PC-3 (cell line): Measurements from ENCODE around the gene CMC2. TPM values are rescaled to one million over a fixed set of nuclear protein-coding genes. Genes with fewer than 3 reads are reported as not detected.

ENCODE experiments used
- ATAC-seq: fragments of 200-7000 bp; cut with Tn5 transposase; 2 replicates; pipeline ENCODE4 v1.9.1; 2020; ENCODE audit warnings: mild to moderate bottlenecking, moderate library complexity
- BruUV-seq: library from RNA; stranded (reverse); fragments of 400-500 nt; replicated peaks from 2 replicates; lab custom pipeline; 2021; lab: Mats Ljungman, UMichigan
- CTCF ChIA-PET: fragments of 300-600 bp; sonication (Branson Sonifier 250); formaldehyde crosslinking; loops from one replicate; lab custom pipeline; 2022; ENCODE audit warnings: antibody characterized with exemption; lab: Charles Lee
- POLR2A ChIA-PET: fragments of 300-600 bp; sonication (Branson Sonifier 250); formaldehyde crosslinking; loops from one replicate; lab custom pipeline; 2022; ENCODE audit warnings: antibody characterized with exemption; ENCODE audit not compliant: unreplicated experiment; lab: Charles Lee
- DNase-seq: peaks from one replicate; pipeline ENCODE4 v3.0.0-alpha.2; 2015
- H2AFZ ChIP-seq: fragments of 300-600 bp; sonication (generic); 2 replicates; pipeline ENCODE4 v1.6.0; 2016; ENCODE audit warnings: antibody characterized with exemption, low read length
- H3F3A ChIP-seq: fragments of 300-600 bp; sonication (generic); one replicate; pipeline ENCODE4 v1.6.0; 2017; ENCODE audit warnings: antibody characterized with exemption, low read length, control low read depth, mild to moderate bottlenecking; ENCODE audit not compliant: unreplicated experiment
- H3K27ac ChIP-seq: fragments of 300-600 bp; sonication (generic); 2 replicates; pipeline ENCODE4 v1.5.1; 2016; ENCODE audit warnings: mild to moderate bottlenecking, low read length
- H3K27me3 ChIP-seq: fragments of 300-600 bp; sonication (generic); 2 replicates; pipeline ENCODE4 v1.6.1; 2016; ENCODE audit warnings: low read length, mixed read lengths
- H3K36me3 ChIP-seq: fragments of 300-600 bp; sonication (generic); 2 replicates; pipeline ENCODE4 v1.6.1; 2016; ENCODE audit warnings: low read depth, mixed run types, low read length, mixed read lengths
- H3K4me1 ChIP-seq: fragments of 300-600 bp; sonication (generic); 2 replicates; pipeline ENCODE4 v1.5.1; 2016; ENCODE audit warnings: low read length; ENCODE audit not compliant: insufficient read depth
- H3K4me2 ChIP-seq: fragments of 300-600 bp; sonication (generic); 2 replicates; pipeline ENCODE4 v1.6.0; 2016; ENCODE audit warnings: low read length
- H3K4me3 ChIP-seq: fragments of 300-600 bp; sonication (generic); 2 replicates; pipeline ENCODE4 v1.5.1; 2016; ENCODE audit warnings: mild to moderate bottlenecking, low read length, mixed read lengths
- H3K79me2 ChIP-seq: fragments of 300-600 bp; sonication (generic); 2 replicates; pipeline ENCODE4 v1.6.1; 2017; ENCODE audit warnings: low read length, mixed read lengths
- H3K9ac ChIP-seq: fragments of 300-600 bp; sonication (generic); 2 replicates; pipeline ENCODE4 v1.6.0; 2016; ENCODE audit warnings: mild to moderate bottlenecking, low read length
- H3K9me2 ChIP-seq: fragments of 300-600 bp; sonication (generic); replicated peaks from 2 replicates; pipeline ENCODE4 v1.6.1; 2016; ENCODE audit warnings: mixed run types, low read length, mixed read lengths
- H3K9me3 ChIP-seq: fragments of 300-600 bp; sonication (generic); 2 replicates; pipeline ENCODE4 v1.6.1; 2016; ENCODE audit warnings: low read length, mixed read lengths
- H4K20me1 ChIP-seq: fragments of 300-600 bp; sonication (generic); 2 replicates; pipeline ENCODE4 v1.6.1; 2016; ENCODE audit warnings: low read length, mixed read lengths
- EZH2 ChIP-seq: fragments of 300-600 bp; sonication (generic); IDR thresholded peaks from one replicate; pipeline ENCODE4 v1.6.1; 2017; ENCODE audit warnings: antibody characterized with exemption, mild to moderate bottlenecking, low read length; ENCODE audit not compliant: unreplicated experiment
- EZH2phosphoT487 ChIP-seq: fragments of 300-600 bp; sonication (generic); IDR thresholded peaks from 2 replicates; pipeline ENCODE4 v1.6.1; 2018; ENCODE audit warnings: mild to moderate bottlenecking, antibody characterized with exemption, low read length, borderline replicate concordance
- intact Hi-C: fragments of 100-400 bp; cut with micrococcal nuclease; formaldehyde crosslinking; loops from 2 replicates; pipeline ENCODE4 v1.9.0; 2023
- total RNA-seq: library from RNA; depleted of rRNA; stranded (reverse); fragments of >200 nt; gene quantifications from 2 replicates; pipeline ENCODE4 v1.2.3, GENCODE V29; 2014
- TF ChIP-seq, protein P1 (sequence below): fragments of 300-600 bp; sonication (generic); conservative IDR thresholded peaks from 2 replicates; pipeline ENCODE4 v1.5.1; 2017; ENCODE audit warnings: antibody characterized with exemption, low read depth, mild to moderate bottlenecking, low read length

The CMC2 gene
- total RNA-seq, 1 experiment from 2014 or later = 86.2 TPM

DNA sequence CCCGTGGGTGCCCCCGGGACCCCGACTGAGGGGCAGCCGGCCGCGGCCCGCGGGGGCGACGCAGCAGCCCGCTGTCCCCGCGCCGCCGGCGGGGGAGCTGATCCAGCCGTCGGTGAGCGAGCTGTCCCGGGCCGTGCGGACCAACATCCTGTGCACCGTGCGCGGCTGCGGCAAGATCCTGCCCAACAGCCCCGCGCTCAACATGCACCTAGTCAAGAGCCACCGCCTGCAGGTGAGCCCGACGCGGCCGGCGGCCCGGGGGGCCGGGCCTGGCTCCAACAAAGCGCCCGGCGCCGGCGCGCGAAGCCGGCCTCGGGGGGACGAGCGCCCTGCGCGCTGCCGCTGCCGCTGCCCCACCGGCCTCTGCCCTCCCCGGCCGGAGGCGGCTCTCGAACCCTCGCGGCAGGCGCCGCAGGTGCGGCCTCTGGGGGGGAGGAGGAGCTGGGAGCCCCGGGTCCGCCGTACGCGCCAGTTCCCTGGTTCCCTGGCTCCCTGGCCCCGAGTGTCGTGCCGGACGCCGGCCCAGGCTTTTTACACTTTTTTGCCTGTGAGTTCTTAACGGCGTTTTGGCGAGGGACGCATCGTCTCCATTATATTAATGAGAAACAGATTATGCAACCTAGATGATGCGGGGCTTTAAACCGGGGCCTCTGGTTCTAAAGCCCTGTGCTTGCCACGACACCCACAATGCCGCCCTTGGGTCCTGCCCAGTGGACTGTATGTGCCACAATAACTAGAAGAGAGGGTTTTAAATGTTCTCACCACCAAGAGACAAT lies 29.5 kb upstream of the CMC2 start:
- ChIA-PET CTCF (interaction anchor here (0.6 to 1.3 kb wide), 9 partner anchors 31 to 1400 kb away, joined by 3 to 7 read pairs (median 3); partner anchors contain the start of gene C16orf46), POLR2A (interaction anchor here (0.6 kb wide), 2 partner anchors 29 to 181 kb away, joined by 3 to 21 read pairs; no protein-coding TSS in a partner anchor)
- intact Hi-C loops = loop anchor here (2.0 to 10.0 kb wide), 4 partner anchors 29 to 701 kb away; partner anchors contain the start of genes C16orf46, CENPN and CMC2
- ATAC-seq (peak; percentile 56), DNase-seq (peak; percentile 3)
- Histone ChIP-seq H3K36me3 (no peaks in the 10 kb centered on the region), H3K27ac (no peak overlapping the region), H3K9me2 (no peaks in the 10 kb centered on the region), H3K9me3 (no peaks in the 10 kb centered on the region), H3K79me2 (peaks cover 41% of the 10 kb centered on the region), H3K4me1 (peaks cover 9% of the 10 kb centered on the region), H2AFZ (peak overlapping the region; percentile 59), H3K9ac (peak overlapping the region; percentile 70), H3K27me3 (no peaks in the 10 kb centered on the region), H4K20me1 (no peaks in the 10 kb centered on the region), H3F3A (no peaks in the 10 kb centered on the region), H3K4me2 (peak overlapping the region; percentile 92), H3K4me3 (peak overlapping the region; percentile 94)
- BruUV-seq = no TSS peak
- no peak for TF ChIP-seq EZH2
- TF ChIP-seq EZH2phosphoT487 = no peak

DNA sequence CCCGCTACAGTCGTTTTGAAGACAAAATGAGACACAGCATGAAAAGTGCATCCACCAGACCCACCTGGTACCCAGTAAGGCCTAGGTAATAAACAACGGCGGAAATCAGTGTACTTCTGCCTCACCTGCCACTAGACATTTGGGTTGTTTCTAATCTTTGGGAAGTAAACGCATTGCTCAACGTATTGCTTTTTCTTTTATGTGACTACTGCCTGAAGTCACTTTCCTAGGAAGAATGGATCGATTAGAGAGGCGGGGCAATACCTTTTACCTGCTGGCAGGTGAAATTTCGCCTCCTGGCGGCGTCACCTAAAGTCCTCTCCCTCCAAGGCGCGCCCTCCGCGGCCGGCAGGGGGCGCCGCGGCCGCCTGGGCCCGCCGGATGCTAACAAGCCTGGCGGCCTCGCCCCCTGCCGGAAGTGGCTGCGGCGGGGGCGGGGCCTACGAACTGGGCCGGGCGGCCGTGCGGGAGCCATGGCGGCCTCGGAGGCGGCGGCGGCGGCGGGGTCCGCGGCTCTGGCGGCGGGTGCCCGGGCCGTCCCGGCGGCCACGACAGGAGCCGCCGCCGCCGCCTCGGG lies 28.8 kb upstream of the CMC2 start, which contains the start of gene ATMIN:
TSS of gene ATMIN (plus strand) at position 445 of the 577 bp plus-strand sequence. CDS start at position 474, 29 bp downstream.
- peak; percentile 90 for DNase-seq
- Histone ChIP-seq H3K27me3 (no peaks in the 10 kb centered on the region), H4K20me1 (no peaks in the 10 kb centered on the region), H3K4me3 (peak within 1 kb of the TSS; percentile 94), H3K9me2 (no peaks in the 10 kb centered on the region), H3K9me3 (no peaks in the 10 kb centered on the region), H3K4me2 (peak within 1 kb of the TSS; percentile 92), H3K4me1 (peaks cover 9% of the 10 kb centered on the region), H3K9ac (peak within 1 kb of the TSS; percentile 70), H2AFZ (peak within 1 kb of the TSS; percentile 59), H3K27ac (no peak within 1 kb of the TSS), H3F3A (no peaks in the 10 kb centered on the region), H3K79me2 (peaks cover 41% of the 10 kb centered on the region), H3K36me3 (no peaks in the 10 kb centered on the region)
- ChIA-PET POLR2A (no interaction called here), CTCF (interaction anchor here (0.6 to 1.3 kb wide), 8 partner anchors 30 to 1400 kb away, joined by 3 to 7 read pairs (median 3); partner anchors contain the start of gene C16orf46)
- ATAC-seq = peak; percentile 94
- no TSS peak for BruUV-seq
- intact Hi-C loops = loop anchor here (2.0 to 10.0 kb wide), 4 partner anchors 29 to 702 kb away; partner anchors contain the start of genes C16orf46, CENPN and CMC2
- TF ChIP-seq EZH2 = no peak
- TF ChIP-seq, protein P1, sequence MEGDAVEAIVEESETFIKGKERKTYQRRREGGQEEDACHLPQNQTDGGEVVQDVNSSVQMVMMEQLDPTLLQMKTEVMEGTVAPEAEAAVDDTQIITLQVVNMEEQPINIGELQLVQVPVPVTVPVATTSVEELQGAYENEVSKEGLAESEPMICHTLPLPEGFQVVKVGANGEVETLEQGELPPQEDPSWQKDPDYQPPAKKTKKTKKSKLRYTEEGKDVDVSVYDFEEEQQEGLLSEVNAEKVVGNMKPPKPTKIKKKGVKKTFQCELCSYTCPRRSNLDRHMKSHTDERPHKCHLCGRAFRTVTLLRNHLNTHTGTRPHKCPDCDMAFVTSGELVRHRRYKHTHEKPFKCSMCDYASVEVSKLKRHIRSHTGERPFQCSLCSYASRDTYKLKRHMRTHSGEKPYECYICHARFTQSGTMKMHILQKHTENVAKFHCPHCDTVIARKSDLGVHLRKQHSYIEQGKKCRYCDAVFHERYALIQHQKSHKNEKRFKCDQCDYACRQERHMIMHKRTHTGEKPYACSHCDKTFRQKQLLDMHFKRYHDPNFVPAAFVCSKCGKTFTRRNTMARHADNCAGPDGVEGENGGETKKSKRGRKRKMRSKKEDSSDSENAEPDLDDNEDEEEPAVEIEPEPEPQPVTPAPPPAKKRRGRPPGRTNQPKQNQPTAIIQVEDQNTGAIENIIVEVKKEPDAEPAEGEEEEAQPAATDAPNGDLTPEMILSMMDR = peak; percentile 87

DNA sequence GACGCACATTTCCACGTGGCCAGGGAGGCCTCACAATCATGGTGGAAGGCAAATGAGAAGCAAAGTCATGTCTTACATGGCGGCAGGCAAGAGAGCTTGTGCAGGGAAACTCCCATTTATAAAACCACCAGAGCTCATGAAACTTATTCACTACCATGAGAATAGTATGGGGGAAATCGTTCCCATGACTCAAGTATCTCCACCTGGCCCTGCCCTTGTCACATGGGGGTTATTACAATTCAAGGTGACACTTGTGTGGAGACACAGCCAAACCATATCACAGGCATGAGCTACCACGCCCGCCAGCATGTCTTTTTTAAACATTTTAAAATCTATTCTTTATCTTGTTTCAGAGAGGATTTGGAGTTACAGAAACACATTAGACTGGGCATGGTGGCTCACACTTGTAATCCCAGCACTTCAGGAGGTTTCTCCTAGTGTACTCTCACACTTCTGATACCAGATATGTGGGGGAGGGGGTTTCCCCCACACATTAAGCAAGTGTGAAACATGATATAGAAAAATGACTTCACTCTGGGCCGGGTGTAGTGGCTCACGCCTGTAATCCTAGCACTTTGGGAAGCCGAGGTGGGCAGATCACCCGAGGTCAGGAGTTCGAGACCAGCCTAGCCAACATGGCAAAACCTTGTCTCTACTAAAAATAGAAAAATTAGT lies 23.4 kb upstream of the CMC2 start:
- ATAC-seq (no peak), DNase-seq (no peak)
- TF ChIP-seq, protein P1 = no peak
- TF ChIP-seq EZH2 (no peak), EZH2phosphoT487 (no peak)
- Histone ChIP-seq H3F3A (no peaks in the 10 kb centered on the region), H3K27ac (no peak overlapping the region), H3K27me3 (no peaks in the 10 kb centered on the region), H3K79me2 (no peaks in the 10 kb centered on the region), H3K4me3 (no peak overlapping the region), H3K4me1 (peaks cover under 1% of the 10 kb centered on the region; the same call in 1 of the 2 replicates), H3K9me2 (no peaks in the 10 kb centered on the region), H3K36me3 (peaks cover 12% of the 10 kb centered on the region), H3K9ac (no peak overlapping the region), H3K4me2 (no peak overlapping the region), H4K20me1 (no peaks in the 10 kb centered on the region), H3K9me3 (no peaks in the 10 kb centered on the region), H2AFZ (no peak overlapping the region)
- CTCF ChIA-PET = no interaction called here
- intact Hi-C loops = loop anchor here (10.0 kb wide), 1 partner anchor 175 kb away; no protein-coding TSS in a partner anchor
- POLR2A ChIA-PET = no interaction called here
- BruUV-seq = no TSS peak
